Measurements from ENCODE around the gene PPP1R26.

GRCh38 chr9:135531096-135531495 is 51.5 kb downstream of the PPP1R26 start:
- TF ChIP-seq CTCF (IDR thresholded peaks at IDR 0.05; ENCODE audit: low read depth, low read length) = no peak
- no peak for TF ChIP-seq POLR2A (IDR thresholded peaks at IDR 0.05; ENCODE audit: extremely low read depth, insufficient read length)
- TF ChIP-seq MAX (IDR thresholded peaks at IDR 0.05; ENCODE audit: low read depth, low read length) = no peak

Measured in NB4 (cell line).